ENCODE measurements around the gene SEZ6.

- TF ChIP-seq ESRRG (CRISPR knock-in tag; IDR thresholded peaks at IDR 0.05) (no peak), GLIS3 (CRISPR knock-in tag; IDR thresholded peaks at IDR 0.05) (no peak), ZNF565 (CRISPR knock-in tag; conservative IDR thresholded peaks at IDR 0.05; ENCODE audit: low read depth) (no peak), PPARA (CRISPR knock-in tag; IDR thresholded peaks at IDR 0.05; ENCODE audit: borderline replicate concordance) (no peak), PATZ1 (CRISPR knock-in tag; IDR thresholded peaks at IDR 0.05; ENCODE audit: borderline replicate concordance) (no peak), TCF4 (CRISPR knock-in tag; IDR thresholded peaks at IDR 0.05; ENCODE audit: borderline replicate concordance) (no peak), CREB5 (CRISPR knock-in tag; IDR thresholded peaks at IDR 0.05; ENCODE audit: low read depth) (no peak)
These were observed 99.6 kb downstream of the SEZ6 start for GRCh38 chr17:28906276-28906675.

Measured in SK-N-SH treated with all-trans-retinoic acid at 6 μM for 48 hours (cell line).